CD14-positive monocyte (primary cell): ENCODE data around the gene CACNA2D1. TPM values are rescaled to one million over a fixed set of nuclear protein-coding genes. Genes with fewer than 3 reads are reported as not detected.

Experiments
- DNase-seq, 3 donors: peaks; one replicate each; pipeline ENCODE4 v3.0.0-alpha.2; 2011 to 2022
- H2AFZ ChIP-seq: 2 replicates; pipeline ENCODE4 v1.6.0; 2012; ENCODE audit warnings: mild to moderate bottlenecking, low read depth, low read length, inconsistent platforms; ENCODE audit not compliant: insufficient read depth, poor library complexity, severe bottlenecking
- H3K27ac ChIP-seq, 2 donors: 1 replicate in 1 of 2; 2 replicates in 1 of 2; pipeline ENCODE4 v1.5.1; 2012 to 2013; ENCODE audit warnings: low read length in 2 of 2, control low read depth in 1 of 2, inconsistent platforms in 1 of 2, low read depth in 1 of 2, mild to moderate bottlenecking in 1 of 2
- H3K27me3 ChIP-seq, 2 donors: one replicate each; pipeline versions ENCODE4 v1.6.0 to v1.6.1; 2011 to 2013; ENCODE audit warnings: low read length in 2 of 2; ENCODE audit not compliant: control insufficient read depth in 2 of 2, insufficient read depth in 2 of 2
- H3K36me3 ChIP-seq, 2 donors: replicated peaks in 1 of 2; 1 replicate in 1 of 2; 2 replicates in 1 of 2; pipeline versions ENCODE4 v1.5.1 to v1.6.1; 2012 to 2013; ENCODE audit warnings: low read length in 2 of 2, control low read depth in 1 of 2, inconsistent platforms in 1 of 2, mild to moderate bottlenecking in 1 of 2; ENCODE audit not compliant: insufficient read depth in 2 of 2, control insufficient read depth in 1 of 2
- H3K4me1 ChIP-seq, 2 donors: 1 replicate in 1 of 2; 2 replicates in 1 of 2; pipeline versions ENCODE4 v1.5.1 to v1.6.1; 2012 to 2013; ENCODE audit warnings: low read length in 2 of 2, control low read depth in 1 of 2, inconsistent platforms in 1 of 2, mild to moderate bottlenecking in 1 of 2, moderate library complexity in 1 of 2; ENCODE audit not compliant: insufficient read depth in 2 of 2, control insufficient read depth in 1 of 2
- H3K4me2 ChIP-seq: replicated peaks from 2 replicates; pipeline ENCODE3; 2012; ENCODE audit warnings: low read length, moderate library complexity, mild to moderate bottlenecking; ENCODE audit not compliant: poor library complexity, severe bottlenecking; ENCODE audit errors: extremely low read depth
- H3K4me3 ChIP-seq, 3 experiments: fragments of 200-600 bp in 1 of 3; sonication (generic) in 1 of 3; replicated peaks in 1 of 3; 1 replicate in 2 of 3; 2 replicates in 1 of 3; pipeline ENCODE4 v1.5.1; 2011 to 2013; ENCODE audit warnings: low read length in 3 of 3, mild to moderate bottlenecking in 3 of 3, control low read depth in 2 of 3, low read depth in 2 of 3, inconsistent platforms in 1 of 3, moderate library complexity in 1 of 3
- H3K79me2 ChIP-seq: 2 replicates; pipeline ENCODE4 v1.6.0; 2012; ENCODE audit warnings: mild to moderate bottlenecking, control low read depth, inconsistent platforms, low read length, moderate library complexity; ENCODE audit not compliant: insufficient read depth
- H3K9ac ChIP-seq: 2 replicates; pipeline ENCODE4 v1.6.0; 2017; ENCODE audit warnings: low read length, mild to moderate bottlenecking; ENCODE audit not compliant: insufficient read depth, poor library complexity, severe bottlenecking
- H3K9me3 ChIP-seq, 2 donors: replicated peaks in 1 of 2; 1 replicate in 1 of 2; 2 replicates in 1 of 2; pipeline versions ENCODE4 v1.5.1 to v1.6.1; 2012 to 2013; ENCODE audit warnings: low read length in 2 of 2, control low read depth in 1 of 2; ENCODE audit not compliant: control insufficient read depth in 1 of 2, insufficient read depth in 1 of 2
- H4K20me1 ChIP-seq: 2 replicates; pipeline ENCODE4 v1.6.0; 2012; ENCODE audit warnings: mild to moderate bottlenecking, low read length, control low read depth, moderate library complexity; ENCODE audit not compliant: insufficient read depth
- H3K27ac Mint-ChIP-seq, 7 donors: one replicate each; pipeline ENCODE4 v1.8.0; 2020; ENCODE audit warnings: mild to moderate bottlenecking in 7 of 7, mixed read lengths in 7 of 7, moderate library complexity in 6 of 7, inconsistent platforms in 2 of 7
- H3K27me3 Mint-ChIP-seq, 3 donors: one replicate each; pipeline ENCODE4 v1.8.0; 2021 to 2022; ENCODE audit warnings: low read depth in 3 of 3, mild to moderate bottlenecking in 3 of 3, mixed read lengths in 3 of 3, moderate library complexity in 3 of 3, inconsistent platforms in 1 of 3
- H3K36me3 Mint-ChIP-seq, 2 donors: one replicate each; pipeline ENCODE4 v1.8.0; 2020; ENCODE audit warnings: mixed read lengths in 2 of 2, inconsistent platforms in 1 of 2, mild to moderate bottlenecking in 1 of 2
- H3K4me1 Mint-ChIP-seq: one replicate; pipeline ENCODE4 v1.8.0; 2020; ENCODE audit warnings: mild to moderate bottlenecking, mixed read lengths
- H3K4me3 Mint-ChIP-seq, 2 donors: one replicate each; pipeline ENCODE4 v1.8.0; 2020; ENCODE audit warnings: mild to moderate bottlenecking in 2 of 2, mixed read lengths in 2 of 2, moderate library complexity in 1 of 2
- H3K9me3 Mint-ChIP-seq, 7 donors: one replicate each; pipeline ENCODE4 v1.8.0; 2020 to 2022; ENCODE audit warnings: mixed read lengths in 7 of 7, mild to moderate bottlenecking in 6 of 7, moderate library complexity in 6 of 7, inconsistent platforms in 2 of 7
- CTCF ChIP-seq: fragments of 200-600 bp; IDR thresholded peaks from one replicate; pipeline ENCODE4 v1.8.0; 2022; ENCODE audit warnings: antibody characterized with exemption, mild to moderate bottlenecking
- WGBS: methylation state at CpG from one replicate; pipeline ENCODE4 v1.1.5; 2013; ENCODE audit warnings: missing lambda C conversion rate; ENCODE audit not compliant: insufficient coverage; 5-methylcytosine and 5-hydroxymethylcytosine counted together
- intact Hi-C, 2 donors: fragments of 100-400 bp; cut with micrococcal nuclease; formaldehyde crosslinking; loops; one replicate each; pipeline versions ENCODE4 v1.15.0 to v1.15.1; 2023
- polyA plus RNA-seq, 3 donors: library from polyadenylated mRNA; depleted of rRNA in 1 of 3; unstranded in 2 of 3; stranded (reverse) in 1 of 3; fragments of 300-500 nt in 2 of 3; fragments of >200 nt in 1 of 3; fragmentation: Illumina TruSeq in 2 of 3; gene quantifications; 1 replicate in 2 of 3; 2 replicates in 1 of 3; pipeline ENCODE4 v1.2.3, GENCODE V29; 2012 to 2021

CACNA2D1 gene
- polyA plus RNA-seq, 3 donors, result 0.02 TPM; not detected in 2

DNA sequence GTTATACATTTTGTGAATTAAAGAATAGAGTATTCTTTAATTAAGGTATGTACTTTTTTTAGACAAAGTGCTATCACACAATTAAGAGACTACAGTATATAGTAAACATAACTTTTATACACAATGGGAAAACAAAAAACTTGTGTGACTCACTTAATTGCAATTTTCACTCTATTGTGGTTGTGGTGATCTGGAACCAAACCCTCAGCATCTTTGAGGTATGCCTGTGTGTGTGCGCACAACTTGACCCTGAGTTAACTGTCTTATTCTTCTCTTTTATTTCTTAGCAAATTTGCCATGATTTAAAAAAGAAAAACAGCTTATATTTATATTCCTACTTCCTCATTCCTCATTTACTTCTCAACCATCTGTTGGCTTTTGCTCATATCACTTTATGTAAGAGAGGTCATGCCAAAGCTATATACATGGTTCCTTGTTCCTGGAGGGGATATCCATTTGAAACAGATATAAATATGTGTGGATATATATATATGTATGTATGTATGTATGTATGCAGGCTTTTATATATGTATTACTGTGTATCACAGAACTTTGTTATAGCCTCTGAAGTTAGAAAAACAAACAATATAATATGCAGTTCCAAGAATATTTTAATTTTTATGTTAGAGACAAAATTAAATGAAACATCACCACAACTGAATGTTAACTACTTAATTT lies 414.2 kb downstream of the CACNA2D1 start:
- no peak for DNase-seq
- no peak overlapping the region for H3K27ac Mint-ChIP-seq
- H3K36me3 Mint-ChIP-seq, result no peaks in the 10 kb centered on the region

GRCh38 chr7:82028097-82028496 lies 415.5 kb downstream of the CACNA2D1 start:
- Histone ChIP-seq H3K4me1 (no peaks in the 10 kb centered on the region), H2AFZ (no peak overlapping the region), H3K9ac (no peak overlapping the region), H3K27ac (no peak overlapping the region), H3K4me3 (no peak overlapping the region), H3K27me3 (no peaks in the 10 kb centered on the region), H3K79me2 (no peaks in the 10 kb centered on the region), H3K4me2 (no peak overlapping the region), H3K36me3 (no peaks in the 10 kb centered on the region), H3K9me3 (no peaks in the 10 kb centered on the region), H4K20me1 (no peaks in the 10 kb centered on the region)
- Mint-ChIP-seq H3K27ac (no peak overlapping the region), H3K4me1 (no peaks in the 10 kb centered on the region), H3K4me3 (no peak overlapping the region), H3K9me3 (no peaks in the 10 kb centered on the region), H3K36me3 (no peaks in the 10 kb centered on the region), H3K27me3 (no peaks in the 10 kb centered on the region)
- WGBS, result no CpG with 5 or more reads among the region's 1 CpG
- DNase-seq, result no peak
- TF ChIP-seq CTCF, result no peak
- intact Hi-C loops, result no loop called here

More for the DNA sequence above, 414.2 kb downstream of the CACNA2D1 start:
- no peak overlapping the region for H3K4me3 Mint-ChIP-seq
- no peaks in the 10 kb centered on the region for H3K9me3 Mint-ChIP-seq
- no peaks in the 10 kb centered on the region for H3K27me3 Mint-ChIP-seq
- H4K20me1 ChIP-seq, result no peaks in the 10 kb centered on the region
- no peaks in the 10 kb centered on the region for H3K9me3 ChIP-seq
- H3K27ac ChIP-seq, result no peak overlapping the region
- TF ChIP-seq CTCF, result no peak
- H2AFZ ChIP-seq, result no peak overlapping the region
- H3K9ac ChIP-seq, result no peak overlapping the region
- intact Hi-C loops, result no loop called here
- H3K4me3 ChIP-seq, result no peak overlapping the region
- 83% methylated on average over 1 of the region's 1 CpG for WGBS
- no peak overlapping the region for H3K4me2 ChIP-seq
- no peaks in the 10 kb centered on the region for H3K36me3 ChIP-seq
- H3K79me2 ChIP-seq, result no peaks in the 10 kb centered on the region
- no peaks in the 10 kb centered on the region for H3K4me1 Mint-ChIP-seq
- H3K4me1 ChIP-seq, result no peaks in the 10 kb centered on the region
- no peaks in the 10 kb centered on the region for H3K27me3 ChIP-seq
